PFSK-1 (cell line): ENCODE data around the gene PDPK1.
A peak's percentile ranks its signal among the peaks of the same experiment; 100 is the strongest.

Source experiments
- FOXP2 ChIP-seq: optimal IDR thresholded peaks from 2 replicates; pipeline ENCODE3; 2011; ENCODE audit warnings: borderline replicate concordance, control low read depth, inconsistent platforms; ENCODE audit not compliant: insufficient read depth; ENCODE audit errors: extremely low read length, extremely low read depth
- POLR2AphosphoS5 ChIP-seq: IDR thresholded peaks from 2 replicates; pipeline ENCODE4 v1.6.1; 2012; ENCODE audit warnings: low read depth, mild to moderate bottlenecking, control low read depth, low read length, moderate library complexity
- SIN3A ChIP-seq: IDR thresholded peaks from 2 replicates; pipeline ENCODE4 v1.6.1; 2012; ENCODE audit warnings: mild to moderate bottlenecking, low read length, moderate library complexity, borderline replicate concordance; ENCODE audit not compliant: insufficient read depth
- TAF1 ChIP-seq: IDR thresholded peaks from 2 replicates; pipeline ENCODE4 v1.6.1; 2012; ENCODE audit warnings: low read length, control low read depth, borderline replicate concordance; ENCODE audit not compliant: insufficient read depth
- TF ChIP-seq, protein P1 (sequence below), 2 experiments: IDR thresholded peaks; 2 replicates each; pipeline versions ENCODE4 v1.6.1 to v1.8.0; 2011 to 2012; ENCODE audit warnings: low read depth in 2 of 2, low read length in 2 of 2, control low read depth in 1 of 2, inconsistent platforms in 1 of 2, mild to moderate bottlenecking in 1 of 2, moderate library complexity in 1 of 2; ENCODE audit not compliant: insufficient read depth in 1 of 2

The PDPK1 gene

DNA sequence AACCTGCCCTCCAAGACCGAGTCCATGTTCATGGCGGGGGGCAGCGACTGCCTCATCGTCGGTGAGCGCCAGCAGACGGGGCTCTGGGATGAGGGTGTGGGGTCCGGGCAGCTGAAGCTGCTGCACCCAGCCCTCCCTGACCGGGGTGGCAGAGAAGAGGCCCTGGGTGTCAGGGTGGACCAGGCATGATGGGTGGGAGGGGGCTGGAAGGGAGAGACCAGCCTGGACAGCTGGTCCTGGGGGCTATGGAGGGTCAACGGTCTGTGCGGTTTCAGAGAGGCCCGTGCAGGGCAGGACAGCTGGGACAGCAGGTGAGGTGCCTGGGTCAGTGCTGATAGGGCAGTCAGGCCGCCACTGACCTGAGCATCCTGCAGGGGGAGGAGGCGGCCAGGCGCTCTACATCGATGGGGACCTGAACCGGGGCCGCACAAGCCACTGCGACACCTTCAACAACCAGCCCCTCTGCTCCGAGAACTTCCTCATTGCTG lies 37.3 kb upstream of the PDPK1 start:
- no peak for TF ChIP-seq TAF1
- no peak for TF ChIP-seq POLR2AphosphoS5
- no peak for TF ChIP-seq SIN3A
- TF ChIP-seq FOXP2 = no peak
- TF ChIP-seq, protein P1, sequence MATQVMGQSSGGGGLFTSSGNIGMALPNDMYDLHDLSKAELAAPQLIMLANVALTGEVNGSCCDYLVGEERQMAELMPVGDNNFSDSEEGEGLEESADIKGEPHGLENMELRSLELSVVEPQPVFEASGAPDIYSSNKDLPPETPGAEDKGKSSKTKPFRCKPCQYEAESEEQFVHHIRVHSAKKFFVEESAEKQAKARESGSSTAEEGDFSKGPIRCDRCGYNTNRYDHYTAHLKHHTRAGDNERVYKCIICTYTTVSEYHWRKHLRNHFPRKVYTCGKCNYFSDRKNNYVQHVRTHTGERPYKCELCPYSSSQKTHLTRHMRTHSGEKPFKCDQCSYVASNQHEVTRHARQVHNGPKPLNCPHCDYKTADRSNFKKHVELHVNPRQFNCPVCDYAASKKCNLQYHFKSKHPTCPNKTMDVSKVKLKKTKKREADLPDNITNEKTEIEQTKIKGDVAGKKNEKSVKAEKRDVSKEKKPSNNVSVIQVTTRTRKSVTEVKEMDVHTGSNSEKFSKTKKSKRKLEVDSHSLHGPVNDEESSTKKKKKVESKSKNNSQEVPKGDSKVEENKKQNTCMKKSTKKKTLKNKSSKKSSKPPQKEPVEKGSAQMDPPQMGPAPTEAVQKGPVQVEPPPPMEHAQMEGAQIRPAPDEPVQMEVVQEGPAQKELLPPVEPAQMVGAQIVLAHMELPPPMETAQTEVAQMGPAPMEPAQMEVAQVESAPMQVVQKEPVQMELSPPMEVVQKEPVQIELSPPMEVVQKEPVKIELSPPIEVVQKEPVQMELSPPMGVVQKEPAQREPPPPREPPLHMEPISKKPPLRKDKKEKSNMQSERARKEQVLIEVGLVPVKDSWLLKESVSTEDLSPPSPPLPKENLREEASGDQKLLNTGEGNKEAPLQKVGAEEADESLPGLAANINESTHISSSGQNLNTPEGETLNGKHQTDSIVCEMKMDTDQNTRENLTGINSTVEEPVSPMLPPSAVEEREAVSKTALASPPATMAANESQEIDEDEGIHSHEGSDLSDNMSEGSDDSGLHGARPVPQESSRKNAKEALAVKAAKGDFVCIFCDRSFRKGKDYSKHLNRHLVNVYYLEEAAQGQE (IDR thresholded peaks at IDR 0.05; ENCODE audit: insufficient read depth in 1 of 2, low read depth in 2 of 2, low read length in 2 of 2) = no peak

- TF ChIP-seq SIN3A (no peak), FOXP2 (peak; percentile 61)
Measured at GRCh38 chr16:2500918-2501750, 36.7 kb upstream of the PDPK1 start.

GRCh38 chr16:2501946-2502895 lies 35.6 kb upstream of the PDPK1 start:
- TF ChIP-seq TAF1 = no peak
- no peak for TF ChIP-seq SIN3A
- no peak for TF ChIP-seq FOXP2
- no peak for TF ChIP-seq POLR2AphosphoS5
- TF ChIP-seq, protein P1 (IDR thresholded peaks at IDR 0.05; ENCODE audit: insufficient read depth in 1 of 2, low read depth in 2 of 2, low read length in 2 of 2) = no peak

- TF ChIP-seq TAF1 (no peak), POLR2AphosphoS5 (no peak), SIN3A (no peak), FOXP2 (no peak)
- TF ChIP-seq, protein P1 (IDR thresholded peaks at IDR 0.05; ENCODE audit: insufficient read depth in 1 of 2, low read depth in 2 of 2, low read length in 2 of 2) = no peak
Measured at GRCh38 chr16:2505695-2506094, 32.1 kb upstream of the PDPK1 start.

DNA sequence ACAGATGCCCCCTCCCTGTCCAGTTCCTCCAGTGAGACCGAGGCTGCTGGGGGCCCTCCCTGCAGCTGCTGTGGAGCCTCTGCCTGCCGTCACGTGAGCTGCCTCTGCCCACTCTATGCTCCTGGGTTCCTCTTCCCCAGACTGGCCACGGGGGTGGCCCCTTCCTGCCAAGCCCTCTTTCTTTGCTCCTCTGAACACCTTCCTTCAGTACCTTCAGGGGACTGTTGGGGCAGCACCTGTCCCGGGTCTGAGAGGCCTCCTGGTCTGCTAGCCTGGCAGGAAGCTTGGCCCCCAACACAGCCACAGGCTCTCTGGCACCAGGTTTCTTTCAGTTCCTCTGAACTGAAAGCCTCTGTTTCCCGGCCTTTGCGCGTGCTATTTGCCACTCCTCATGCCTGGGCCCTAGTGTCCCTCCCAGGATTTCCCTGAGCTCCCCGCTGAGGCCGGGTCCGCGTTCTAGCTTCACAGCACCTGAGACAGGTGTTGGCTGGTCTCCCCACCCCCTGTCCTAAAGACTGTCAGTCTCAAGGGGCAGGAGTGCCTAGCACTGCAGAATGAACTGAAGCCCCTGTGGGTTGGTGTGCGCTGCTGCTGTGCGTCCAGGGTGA lies 30.7 kb upstream of the PDPK1 start:
- no peak for TF ChIP-seq SIN3A
- TF ChIP-seq, protein P1 (IDR thresholded peaks at IDR 0.05; ENCODE audit: insufficient read depth in 1 of 2, low read depth in 2 of 2, low read length in 2 of 2) = no peak
- no peak for TF ChIP-seq POLR2AphosphoS5
- TF ChIP-seq FOXP2 = no peak
- no peak for TF ChIP-seq TAF1
